GM18951 (cell line): ENCODE results near the gene ZRANB3.

Experiments used
- POLR2A ChIP-seq: IDR thresholded peaks from 4 replicates; pipeline ENCODE4 v1.6.1; 2011; ENCODE audit warnings: mild to moderate bottlenecking; ENCODE audit not compliant: insufficient read length, insufficient read depth; ENCODE audit errors: extremely low read depth
- in situ Hi-C: fragments of 300-500 bp; cut with MboI; formaldehyde crosslinking; loops from one replicate; pipeline ENCODE4 v1.12.0; 2022; ENCODE audit warnings: low sequenced_read_pairs, mixed read lengths, inconsistent platforms; ENCODE audit not compliant: unreplicated experiment

ZRANB3 gene

GRCh38 chr2:135189148-135189547 lies 341.9 kb downstream of the ZRANB3 start:
- in situ Hi-C loops, result no loop called here
- TF ChIP-seq POLR2A, result no peak

DNA sequence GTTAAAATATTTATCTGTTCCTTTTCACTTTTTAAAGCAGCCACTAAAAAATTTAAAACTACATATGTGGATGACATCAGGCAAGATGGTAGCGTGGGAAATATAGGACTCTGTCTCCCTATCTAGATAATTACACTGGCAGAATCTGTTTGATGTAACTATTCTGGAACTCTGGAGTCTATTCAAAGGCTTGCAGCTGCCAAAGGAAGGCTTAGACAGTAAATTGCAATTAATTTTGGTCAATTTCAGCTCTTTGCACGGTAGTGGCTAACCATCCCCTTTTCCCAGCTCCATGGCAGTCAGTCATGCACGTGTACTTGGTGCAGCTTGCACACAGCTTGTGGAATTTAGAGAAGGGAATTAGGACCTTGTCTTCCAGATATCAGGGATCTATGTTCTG lies 343.7 kb downstream of the ZRANB3 start:
- in situ Hi-C loops, result no loop called here
- TF ChIP-seq POLR2A, result no peak

- in situ Hi-C loops, result no loop called here
- TF ChIP-seq POLR2A, result no peak
These were observed 345.0 kb downstream of the ZRANB3 start for GRCh38 chr2:135186054-135186453.

GRCh38 chr2:135183822-135184221 lies 347.2 kb downstream of the ZRANB3 start:
- TF ChIP-seq POLR2A, result no peak
- in situ Hi-C loops, result no loop called here

DNA sequence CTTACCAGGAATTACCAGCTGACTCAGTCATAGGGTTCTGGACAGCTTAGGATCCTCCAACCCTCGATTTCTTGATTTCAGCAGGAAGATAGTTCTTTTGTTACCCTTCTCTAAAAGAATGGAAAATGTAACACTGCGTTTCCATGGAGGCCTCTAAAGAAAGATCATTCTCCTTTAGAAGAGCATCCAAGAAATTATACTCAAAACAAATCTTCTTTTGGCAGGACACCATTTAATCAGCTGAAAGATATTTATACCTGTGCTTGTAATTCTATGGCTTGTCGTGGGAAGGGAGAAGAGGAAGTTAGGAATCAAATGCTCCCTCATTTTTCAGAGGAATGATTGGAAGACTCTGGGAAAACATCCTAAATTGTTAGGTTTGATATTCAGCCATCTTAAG lies 348.4 kb downstream of the ZRANB3 start:
- in situ Hi-C loops, result no loop called here
- TF ChIP-seq POLR2A, result no peak

DNA sequence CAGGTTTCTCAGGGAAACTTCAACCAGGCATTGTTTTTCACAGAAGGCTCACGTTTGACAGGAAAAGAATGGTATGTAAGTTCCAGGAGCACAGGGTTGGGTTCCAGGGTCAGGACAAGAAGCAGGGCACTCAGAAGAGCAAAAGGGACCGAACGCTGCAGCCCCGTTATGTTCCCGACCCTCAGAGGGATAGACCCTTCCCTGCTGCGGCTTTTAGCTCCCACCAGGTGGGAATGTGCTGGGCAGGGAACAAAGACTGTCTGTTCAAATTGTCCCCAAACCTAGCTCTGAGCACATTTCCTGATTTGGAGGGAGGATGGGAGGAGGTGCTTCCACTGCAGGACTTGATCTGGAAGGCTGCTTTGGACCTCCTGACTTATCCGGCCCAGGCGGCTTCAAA lies 348.8 kb downstream of the ZRANB3 start:
- in situ Hi-C loops, result no loop called here
- no peak for TF ChIP-seq POLR2A

GRCh38 chr2:135179689-135180088 lies 351.3 kb downstream of the ZRANB3 start:
- no peak for TF ChIP-seq POLR2A

DNA sequence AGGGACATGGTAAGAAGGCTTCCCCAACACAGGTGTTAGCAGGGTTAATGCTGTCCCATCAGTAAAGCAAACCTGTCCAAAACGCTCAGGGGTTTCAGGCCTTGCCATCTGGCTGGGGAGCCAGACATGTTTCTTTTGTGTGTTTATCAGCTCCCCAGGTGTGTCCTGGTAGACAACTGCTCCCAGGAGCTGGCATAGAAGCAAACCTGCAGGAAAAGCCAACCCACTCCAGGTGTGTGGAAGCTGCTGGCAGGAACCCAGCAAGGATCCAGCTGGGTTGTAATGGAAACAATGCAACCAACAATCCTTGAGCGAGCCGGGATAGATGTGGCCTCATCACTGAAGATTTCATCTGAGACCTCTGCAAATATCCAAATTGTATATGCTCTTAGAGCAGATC lies 355.8 kb downstream of the ZRANB3 start:
- in situ Hi-C loops, result no loop called here
- TF ChIP-seq POLR2A, result no peak

More at GRCh38 chr2:135179689-135180088, 351.3 kb downstream of the ZRANB3 start:
- in situ Hi-C loops, result no loop called here

GRCh38 chr2:135174810-135175093 lies 356.3 kb downstream of the ZRANB3 start:
- TF ChIP-seq POLR2A, result no peak
- in situ Hi-C loops, result no loop called here

GRCh38 chr2:135174049-135174809 lies 356.8 kb downstream of the ZRANB3 start:
- in situ Hi-C loops, result no loop called here
- no peak for TF ChIP-seq POLR2A

DNA sequence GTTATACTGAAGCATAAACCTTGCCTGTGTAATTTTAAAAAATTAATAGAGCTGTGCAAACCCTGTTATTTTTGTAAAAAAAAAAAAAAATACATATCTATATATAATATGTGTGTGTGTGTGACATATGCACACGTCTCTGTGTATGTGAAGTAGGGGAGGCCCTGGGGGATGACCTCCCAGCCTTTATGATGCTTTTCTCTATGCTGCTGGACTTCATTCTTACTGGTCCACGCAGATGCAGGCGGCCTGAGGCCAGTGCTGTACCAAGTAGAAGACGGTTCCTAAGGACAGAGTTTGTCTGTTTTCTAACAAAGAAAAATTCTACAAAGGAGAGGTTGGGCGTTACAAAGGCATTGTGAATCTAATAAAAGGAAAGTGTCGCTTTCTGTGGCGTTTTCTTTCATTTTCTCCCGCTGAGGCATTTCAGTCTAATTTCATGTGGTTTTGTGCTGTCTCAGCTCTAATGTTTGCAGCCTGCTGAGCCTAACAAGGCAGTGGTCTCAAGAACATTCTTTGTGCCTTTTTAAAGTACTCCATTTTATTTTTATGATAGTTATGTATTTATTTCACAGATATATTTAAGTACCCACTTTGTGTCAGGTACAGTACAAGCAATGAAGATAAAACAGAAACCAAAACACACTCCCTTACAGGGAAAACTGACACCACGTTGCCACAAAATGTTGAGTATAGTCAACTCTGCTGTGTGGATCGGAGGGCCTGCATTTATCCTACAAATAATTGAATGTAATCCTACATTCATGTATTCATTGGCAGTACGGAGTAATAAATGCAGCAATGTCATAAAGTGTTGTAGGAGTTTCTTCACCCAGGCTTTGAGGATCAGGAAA lies 360.9 kb downstream of the ZRANB3 start:
- in situ Hi-C loops, result no loop called here
- no peak for TF ChIP-seq POLR2A

- no peak for TF ChIP-seq POLR2A
- in situ Hi-C loops, result no loop called here
These were observed 362.7 kb downstream of the ZRANB3 start for GRCh38 chr2:135168204-135168856.

DNA sequence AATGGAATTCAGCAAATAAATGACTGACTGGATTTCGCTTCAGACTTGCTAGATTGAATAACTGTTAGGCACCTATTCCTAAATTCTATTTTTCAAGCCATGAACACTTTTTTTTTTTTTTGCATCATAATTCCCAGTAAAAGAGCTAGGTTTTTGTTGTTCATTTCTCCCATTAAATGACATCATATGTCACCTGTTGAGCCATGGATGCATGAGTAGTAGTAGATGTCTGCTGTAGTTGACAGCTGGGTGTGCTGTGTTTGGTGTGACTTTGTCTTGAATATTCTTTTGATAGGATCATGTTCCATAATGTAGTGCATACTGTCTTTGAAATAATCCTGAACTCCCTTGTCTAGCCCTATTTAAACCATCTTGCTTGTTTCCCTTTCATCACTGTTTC lies 363.7 kb downstream of the ZRANB3 start:
- no peak for TF ChIP-seq POLR2A
- in situ Hi-C loops, result no loop called here

GRCh38 chr2:135164431-135164830 lies 366.6 kb downstream of the ZRANB3 start:
- TF ChIP-seq POLR2A, result no peak
- in situ Hi-C loops, result no loop called here

DNA sequence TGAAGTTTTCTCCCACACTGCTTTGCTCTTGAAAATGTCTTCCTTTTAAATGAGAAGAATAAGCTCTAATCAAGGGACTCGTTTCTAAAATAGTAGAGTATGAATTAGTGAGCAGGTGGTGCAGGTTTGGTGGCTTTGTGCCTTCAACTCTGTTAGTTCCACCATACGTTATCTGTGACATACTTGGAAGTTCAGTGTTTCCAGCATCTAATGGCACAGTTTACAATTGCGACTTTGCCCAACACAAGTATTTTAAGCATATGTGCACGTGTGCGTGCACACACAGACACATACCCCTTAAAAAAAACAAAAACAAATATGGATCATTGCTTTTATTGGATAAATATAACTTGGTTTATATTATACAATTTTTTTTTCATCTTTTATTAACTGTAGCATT lies 367.1 kb downstream of the ZRANB3 start:
- TF ChIP-seq POLR2A, result no peak

More for the DNA sequence above, 367.1 kb downstream of the ZRANB3 start:
- in situ Hi-C loops, result no loop called here
